GM21390 (cell line): ENCODE measurements around the gene BDP1.
"Not testable (repeated sequence)": the region's sequence is repeated elsewhere in the genome, so short reads cannot be mapped to it uniquely, and the experiment has no call there.

Experiments used
- ATAC-seq: cut with Tn5 transposase; IDR thresholded peaks from one replicate; pipeline ENCODE4 v1.9.1; 2021; ENCODE audit not compliant: unreplicated experiment

Gene BDP1

DNA sequence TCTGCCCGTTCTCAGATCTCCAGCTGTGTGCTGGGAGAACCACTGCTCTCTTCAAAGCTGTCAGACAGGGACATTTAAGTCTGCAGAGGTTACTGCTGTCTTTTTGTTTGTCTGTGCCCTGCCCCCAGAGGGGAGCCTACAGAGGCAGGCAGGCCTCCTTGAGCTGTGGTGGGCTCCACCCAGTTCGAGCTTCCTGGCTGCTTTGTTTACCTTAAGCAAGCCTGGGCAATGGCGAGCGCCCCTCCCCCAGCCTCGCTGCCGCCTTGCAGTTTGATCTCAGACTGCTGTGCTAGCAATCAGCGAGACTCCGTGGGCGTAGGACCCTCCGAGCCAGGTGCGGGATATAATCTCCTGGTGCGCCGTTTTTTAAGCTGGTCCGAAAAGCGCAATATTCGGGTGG is 154.5 kb downstream of the BDP1 start:
- ATAC-seq: not testable (repeated sequence)

DNA sequence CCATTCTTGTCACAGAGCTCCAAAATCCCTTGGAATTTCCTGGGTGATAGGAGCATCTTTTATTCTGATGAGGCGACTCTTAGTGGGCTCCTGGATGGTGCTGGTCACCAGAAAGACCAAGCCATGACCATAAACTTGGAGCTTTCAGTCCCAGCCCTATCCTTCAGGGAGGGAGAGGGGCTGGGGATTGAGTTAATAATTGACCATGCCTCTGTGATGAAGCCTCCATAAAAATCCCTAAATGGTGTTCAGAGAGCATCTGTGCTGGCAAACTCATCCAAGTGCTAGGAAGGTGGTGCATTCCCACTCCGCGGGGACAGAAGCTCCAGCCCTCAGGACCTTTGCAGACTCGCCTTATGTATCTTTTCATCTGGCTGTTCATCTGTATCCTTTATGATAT is 160.4 kb downstream of the BDP1 start:
- no peak for ATAC-seq
